Thymus (tissue), 11 donors: ENCODE measurements around the gene VTI1B. TPM values are rescaled to one million over a fixed set of nuclear protein-coding genes. Genes with fewer than 3 reads are reported as not detected.
"Not testable (repeated sequence)": the region's sequence is repeated elsewhere in the genome, so short reads cannot be mapped to it uniquely, and the experiment has no call there.

ENCODE experiments used
- DNase-seq, 9 donors: peaks; one replicate each; pipeline ENCODE4 v3.0.0-alpha.2; 2013; ENCODE audit warnings: low spot score in 9 of 9, low read depth in 6 of 9, missing footprints in 1 of 9
- H3K27ac ChIP-seq, 2 donors: one replicate each; pipeline ENCODE4 v1.5.1; 2013; ENCODE audit warnings: control low read depth in 1 of 2, low read depth in 1 of 2, low read length in 1 of 2, mild to moderate bottlenecking in 1 of 2, moderate library complexity in 1 of 2
- H3K27me3 ChIP-seq, 2 donors: one replicate each; pipeline ENCODE4 v1.5.1; 2013; ENCODE audit warnings: low read length in 1 of 2; ENCODE audit not compliant: control insufficient read depth in 2 of 2, insufficient read depth in 1 of 2
- H3K36me3 ChIP-seq, 2 donors: one replicate each; pipeline ENCODE4 v1.5.1; 2013; ENCODE audit warnings: low read length in 1 of 2, mild to moderate bottlenecking in 1 of 2, moderate library complexity in 1 of 2; ENCODE audit not compliant: control insufficient read depth in 2 of 2, insufficient read depth in 2 of 2
- H3K4me1 ChIP-seq, 2 donors: one replicate each; pipeline ENCODE4 v1.5.1; 2013; ENCODE audit warnings: low read length in 2 of 2; ENCODE audit not compliant: control insufficient read depth in 2 of 2, insufficient read depth in 2 of 2
- H3K4me3 ChIP-seq, 2 donors: one replicate each; pipeline ENCODE4 v1.5.1; 2013; ENCODE audit warnings: low read length in 2 of 2, control low read depth in 1 of 2, mild to moderate bottlenecking in 1 of 2
- H3K9me3 ChIP-seq, 2 donors: one replicate each; pipeline ENCODE4 v1.5.1; 2013; ENCODE audit warnings: low read length in 1 of 2, mild to moderate bottlenecking in 1 of 2; ENCODE audit not compliant: control insufficient read depth in 2 of 2, insufficient read depth in 1 of 2
- WGBS: extraction: QIAGEN DNeasy Blood & Tissue Kit; methylation state at CpG from one replicate; pipeline ENCODE4 v1.1.7; 2013; 5-methylcytosine and 5-hydroxymethylcytosine counted together
- polyA plus RNA-seq: library from polyadenylated mRNA; stranded (reverse); fragments of 200-250 nt; gene quantifications from one replicate; pipeline ENCODE4 v1.2.3, GENCODE V29; 2013
- total RNA-seq: library from RNA; stranded (reverse); fragments of 120-200 nt; gene quantifications from one replicate; pipeline ENCODE4 v1.2.4, GENCODE V29; 2013
- donor health status: healthy.

VTI1B gene
- total and polyA plus RNA-seq, 2 donors, result 37.1 to 71.0 TPM

- Histone ChIP-seq H3K36me3 (no peaks in the 10 kb centered on the region), H3K4me1 (no peaks in the 10 kb centered on the region), H3K4me3 (no peak overlapping the region), H3K27me3 (no peaks in the 10 kb centered on the region), H3K27ac (no peak overlapping the region), H3K9me3 (no peaks in the 10 kb centered on the region)
- WGBS, result 98% methylated on average over 4 of the region's 4 CpGs
- no peak for DNase-seq
These were observed 44.2 kb downstream of the VTI1B start for GRCh38 chr14:67630186-67630585.

GRCh38 chr14:67627519-67627918, 46.9 kb downstream of the VTI1B start:
- no peak overlapping the region for H3K4me3 ChIP-seq
- no peaks in the 10 kb centered on the region for H3K9me3 ChIP-seq
- no peak for DNase-seq
- H3K27me3 ChIP-seq, result no peaks in the 10 kb centered on the region
- H3K27ac ChIP-seq, result no peak overlapping the region
- no peaks in the 10 kb centered on the region for H3K36me3 ChIP-seq
- peaks cover 6 to 9% of the 10 kb centered on the region in 2 donors for H3K4me1 ChIP-seq

GRCh38 chr14:67626131-67626530, 48.3 kb downstream of the VTI1B start:
- 93% methylated on average over 1 of the region's 1 CpG for WGBS
- H3K27me3 ChIP-seq, H3K36me3 ChIP-seq, DNase-seq, H3K9me3 ChIP-seq, H3K4me3 ChIP-seq, H3K27ac ChIP-seq, H3K4me1 ChIP-seq: not testable (repeated sequence)

- peak in 5 of 9 donors; percentile 3 to 48 (median 22) for DNase-seq
- no peaks in the 10 kb centered on the region for H3K9me3 ChIP-seq
- peaks cover 16 to 23% of the 10 kb centered on the region in 2 donors for H3K4me1 ChIP-seq
- H3K36me3 ChIP-seq, result no peaks in the 10 kb centered on the region
- peak overlapping the region; percentile 58 to 84 for H3K27ac ChIP-seq
- no peak overlapping the region for H3K4me3 ChIP-seq
- WGBS, result 12% methylated on average over 2 of the region's 2 CpGs
- H3K27me3 ChIP-seq, result peaks cover 0 to 19% of the 10 kb centered on the region in 2 donors
These were observed 51.3 kb downstream of the VTI1B start for GRCh38 chr14:67623114-67623513.

- peak overlapping the region; percentile 58 to 84 for H3K27ac ChIP-seq
- DNase-seq, result peak in 7 of 9 donors; percentile 6 to 59 (median 31)
- 55% methylated on average over 4 of the region's 4 CpGs for WGBS
- H3K27me3 ChIP-seq, result peaks cover 0 to 19% of the 10 kb centered on the region in 2 donors
- no peak overlapping the region for H3K4me3 ChIP-seq
- no peaks in the 10 kb centered on the region for H3K9me3 ChIP-seq
- H3K36me3 ChIP-seq, result no peaks in the 10 kb centered on the region
- H3K4me1 ChIP-seq, result peaks cover 16 to 23% of the 10 kb centered on the region in 2 donors
These were observed 51.8 kb downstream of the VTI1B start for GRCh38 chr14:67622675-67623074.

GRCh38 chr14:67620217-67620785, 54.1 kb downstream of the VTI1B start:
- Histone ChIP-seq H3K27ac (peak overlapping the region in 1 of 2 donors; percentile 15), H3K4me1 (peaks cover 16 to 23% of the 10 kb centered on the region in 2 donors), H3K36me3 (no peaks in the 10 kb centered on the region), H3K9me3 (no peaks in the 10 kb centered on the region), H3K4me3 (peak overlapping the region; percentile 64 to 67), H3K27me3 (peaks cover 0 to 19% of the 10 kb centered on the region in 2 donors)
- DNase-seq, result peak in 1 of 9 donors; percentile 10
- WGBS, result 16% methylated on average over 19 of the region's 19 CpGs

GRCh38 chr14:67619446-67620216, 54.8 kb downstream of the VTI1B start, which contains the start of gene ARG2:
Gene ARG2 (plus strand): TSS chr14:67619920. CDS start chr14:67619978, 58 bp downstream.
- no peaks in the 10 kb centered on the region for H3K9me3 ChIP-seq
- peaks cover 0 to 19% of the 10 kb centered on the region in 2 donors for H3K27me3 ChIP-seq
- 1% methylated on average over 62 of the region's 62 CpGs for WGBS
- peaks cover 16 to 23% of the 10 kb centered on the region in 2 donors for H3K4me1 ChIP-seq
- H3K27ac ChIP-seq, result peak within 1 kb of the TSS; percentile 30 to 77
- no peaks in the 10 kb centered on the region for H3K36me3 ChIP-seq
- peak within 1 kb of the TSS; percentile 64 to 67 for H3K4me3 ChIP-seq
- peak; percentile 67 to 92 (median 86) for DNase-seq

GRCh38 chr14:67618617-67619063, 55.8 kb downstream of the VTI1B start:
- Histone ChIP-seq H3K4me1 (peaks cover 16 to 23% of the 10 kb centered on the region in 2 donors), H3K36me3 (no peaks in the 10 kb centered on the region), H3K9me3 (no peaks in the 10 kb centered on the region), H3K27me3 (peaks cover 0 to 19% of the 10 kb centered on the region in 2 donors), H3K4me3 (no peak overlapping the region), H3K27ac (no peak overlapping the region)
- DNase-seq, result peak; percentile 43 to 89 (median 73)

- Histone ChIP-seq H3K36me3 (no peaks in the 10 kb centered on the region), H3K27ac (no peak overlapping the region), H3K9me3 (no peaks in the 10 kb centered on the region), H3K4me1 (no peaks in the 10 kb centered on the region), H3K27me3 (peaks cover 0 to 2% of the 10 kb centered on the region in 2 donors), H3K4me3 (no peak overlapping the region)
- WGBS, result 87% methylated on average over 1 of the region's 1 CpG
- DNase-seq, result no peak
These were observed 63.9 kb downstream of the VTI1B start for GRCh38 chr14:67610491-67610890.
